Mesodermal cell (in vitro differentiated cells): ENCODE measurements around the gene FOXP3.

Source experiments
- H3K27ac ChIP-seq: 2 replicates; pipeline ENCODE4 v1.7.0; 2013; ENCODE audit warnings: mild to moderate bottlenecking, low read depth, low read length, moderate library complexity; ENCODE audit not compliant: severe bottlenecking
- H3K36me3 ChIP-seq: 2 replicates; pipeline ENCODE4 v1.7.1; 2013; ENCODE audit warnings: mild to moderate bottlenecking, low read length, moderate library complexity; ENCODE audit not compliant: control insufficient read depth, insufficient read depth
- H3K4me1 ChIP-seq: one replicate; pipeline ENCODE4 v1.7.1; 2013; ENCODE audit warnings: mild to moderate bottlenecking, low read length; ENCODE audit not compliant: insufficient read depth, control insufficient read depth, poor library complexity, severe bottlenecking
- H3K4me3 ChIP-seq: 2 replicates; pipeline ENCODE4 v1.7.0; 2013; ENCODE audit warnings: low read length, control low read depth, mild to moderate bottlenecking; ENCODE audit not compliant: insufficient read depth, poor library complexity, severe bottlenecking; ENCODE audit errors: extremely low read depth
- H3K9me3 ChIP-seq: 2 replicates; pipeline ENCODE4 v1.7.1; 2013; ENCODE audit warnings: mild to moderate bottlenecking, low read length, moderate library complexity; ENCODE audit not compliant: control insufficient read depth
- WGBS, 2 experiments: methylation state at CpG; one replicate each; pipeline ENCODE4 v1.1.5; 2013; ENCODE audit warnings: missing lambda C conversion rate in 2 of 2; ENCODE audit not compliant: insufficient coverage in 2 of 2; 5-methylcytosine and 5-hydroxymethylcytosine counted together

Gene FOXP3

GRCh38 chrX:49291615-49292337 is 27.3 kb upstream of the FOXP3 start:
- no peaks in the 10 kb centered on the region for H3K36me3 ChIP-seq
- no peak overlapping the region for H3K27ac ChIP-seq
- no peak overlapping the region for H3K4me3 ChIP-seq
- H3K4me1 ChIP-seq, result no peaks in the 10 kb centered on the region
- 32 to 36% methylated on average over 7 to 8 of the region's 11 CpGs for WGBS, 2 experiments
- no peaks in the 10 kb centered on the region for H3K9me3 ChIP-seq

GRCh38 chrX:49290215-49290614 is 25.7 kb upstream of the FOXP3 start:
- no peaks in the 10 kb centered on the region for H3K9me3 ChIP-seq
- no peaks in the 10 kb centered on the region for H3K36me3 ChIP-seq
- no peak overlapping the region for H3K4me3 ChIP-seq
- no peak overlapping the region for H3K27ac ChIP-seq
- no peaks in the 10 kb centered on the region for H3K4me1 ChIP-seq
- 80 to 100% methylated on average over 1 to 2 of the region's 7 CpGs for WGBS, 2 experiments

GRCh38 chrX:49287665-49288064 is 23.2 kb upstream of the FOXP3 start:
- H3K9me3 ChIP-seq, result no peaks in the 10 kb centered on the region
- H3K27ac ChIP-seq, result no peak overlapping the region
- no peaks in the 10 kb centered on the region for H3K4me1 ChIP-seq
- no peaks in the 10 kb centered on the region for H3K36me3 ChIP-seq
- no CpG with 5 or more reads among the region's 1 CpG for WGBS, 2 experiments
- H3K4me3 ChIP-seq, result no peak overlapping the region

- H3K27ac ChIP-seq, result no peak overlapping the region
- no peaks in the 10 kb centered on the region for H3K9me3 ChIP-seq
- no peak overlapping the region for H3K4me3 ChIP-seq
- no peaks in the 10 kb centered on the region for H3K4me1 ChIP-seq
- WGBS, 2 experiments, result 94 to 100% methylated on average over 2 of the region's 4 CpGs
- no peaks in the 10 kb centered on the region for H3K36me3 ChIP-seq
Measured at GRCh38 chrX:49286581-49286980, 22.1 kb upstream of the FOXP3 start.

GRCh38 chrX:49286136-49286535 is 21.6 kb upstream of the FOXP3 start:
- 98 to 100% methylated on average over 1 to 9 of the region's 18 CpGs for WGBS, 2 experiments

GRCh38 chrX:49284212-49284611 is 19.7 kb upstream of the FOXP3 start:
- Histone ChIP-seq H3K36me3 (no peaks in the 10 kb centered on the region), H3K9me3 (no peaks in the 10 kb centered on the region), H3K4me1 (no peaks in the 10 kb centered on the region), H3K4me3 (no peak overlapping the region), H3K27ac (no peak overlapping the region)
- 100% methylated on average over 2 to 3 of the region's 3 CpGs for WGBS, 2 experiments

More at GRCh38 chrX:49286136-49286535, 21.6 kb upstream of the FOXP3 start:
- Histone ChIP-seq H3K9me3 (no peaks in the 10 kb centered on the region), H3K4me1 (no peaks in the 10 kb centered on the region), H3K4me3 (no peak overlapping the region), H3K27ac (no peak overlapping the region), H3K36me3 (no peaks in the 10 kb centered on the region)

GRCh38 chrX:49282647-49283011 is 18.1 kb upstream of the FOXP3 start:
- Histone ChIP-seq H3K4me3 (no peak overlapping the region), H3K36me3 (no peaks in the 10 kb centered on the region), H3K27ac (no peak overlapping the region), H3K4me1 (no peaks in the 10 kb centered on the region), H3K9me3 (no peaks in the 10 kb centered on the region)
- WGBS, 2 experiments, result 12 to 44% methylated on average over 3 to 7 of the region's 11 CpGs

- H3K4me3 ChIP-seq, result no peak overlapping the region
- no peaks in the 10 kb centered on the region for H3K36me3 ChIP-seq
- WGBS, 2 experiments, result 100% methylated on average over 1 of the region's 3 CpGs; no CpG with 5 or more reads in 1 of the 2 experiments
- H3K9me3 ChIP-seq, result no peaks in the 10 kb centered on the region
- no peak overlapping the region for H3K27ac ChIP-seq
- H3K4me1 ChIP-seq, result no peaks in the 10 kb centered on the region
Measured at GRCh38 chrX:49278081-49278480, 13.6 kb upstream of the FOXP3 start.

GRCh38 chrX:49277535-49277830 is 13.0 kb upstream of the FOXP3 start:
- H3K4me1 ChIP-seq, result no peaks in the 10 kb centered on the region
- H3K9me3 ChIP-seq, result no peaks in the 10 kb centered on the region
- H3K4me3 ChIP-seq, result no peak overlapping the region
- peaks cover 2% of the 10 kb centered on the region for H3K36me3 ChIP-seq
- WGBS, 2 experiments, result no CpG with 5 or more reads among the region's 3 CpGs
- H3K27ac ChIP-seq, result no peak overlapping the region

- 92 to 95% methylated on average over 10 to 14 of the region's 19 CpGs for WGBS, 2 experiments
- no peaks in the 10 kb centered on the region for H3K9me3 ChIP-seq
- H3K27ac ChIP-seq, result no peak overlapping the region
- no peaks in the 10 kb centered on the region for H3K4me1 ChIP-seq
- no peak overlapping the region for H3K4me3 ChIP-seq
- peaks cover 4% of the 10 kb centered on the region for H3K36me3 ChIP-seq
Measured at GRCh38 chrX:49276671-49277534, 12.4 kb upstream of the FOXP3 start.

- peaks cover 8% of the 10 kb centered on the region for H3K36me3 ChIP-seq
- no peaks in the 10 kb centered on the region for H3K4me1 ChIP-seq
- WGBS, 2 experiments, result no CpG with 5 or more reads among the region's 1 CpG
- H3K27ac ChIP-seq, result no peak overlapping the region
- no peak overlapping the region for H3K4me3 ChIP-seq
- no peaks in the 10 kb centered on the region for H3K9me3 ChIP-seq
Measured at GRCh38 chrX:49276207-49276606, 11.7 kb upstream of the FOXP3 start.
